Amniotic stem cell (primary cell): ENCODE measurements around the gene CENPL.
A peak's percentile ranks its signal among the peaks of the same experiment; 100 is the strongest.
"Not testable (repeated sequence)": the region's sequence is repeated elsewhere in the genome, so short reads cannot be mapped to it uniquely, and the experiment has no call there.

Experiments used
- DNase-seq: peaks from one replicate; lab custom pipeline; 2025; lab: John Stamatoyannopoulos, UW

CENPL gene

DNA sequence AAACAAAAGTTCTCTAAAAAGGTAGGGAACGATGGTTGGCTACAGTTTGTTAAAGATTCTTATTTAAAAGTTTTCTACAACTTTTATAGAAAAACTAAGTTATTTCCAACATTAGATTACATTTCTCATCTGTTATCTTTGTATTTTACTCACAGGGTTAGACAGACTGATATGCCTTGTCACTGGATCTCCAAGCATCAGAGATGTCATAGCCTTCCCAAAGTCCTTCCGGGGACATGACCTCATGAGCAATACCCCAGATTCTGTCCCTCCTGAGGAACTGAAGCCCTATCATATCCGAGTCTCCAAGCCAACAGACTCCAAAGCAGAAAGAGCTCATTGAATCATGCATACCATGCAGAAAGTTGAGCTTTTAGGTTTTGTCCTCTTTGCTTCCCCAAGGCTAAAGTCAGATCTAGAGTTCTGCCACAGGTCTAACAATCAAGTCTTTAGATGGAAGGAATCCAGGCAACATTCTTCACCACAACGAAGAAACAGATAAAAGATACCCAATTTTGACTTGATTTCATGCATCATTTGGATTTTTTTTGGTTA lies 32.8 kb upstream of the CENPL start:
- DNase-seq = no peak

- DNase-seq = no peak
Measured at GRCh38 chr1:173856903-173857302, 32.2 kb upstream of the CENPL start.

DNA sequence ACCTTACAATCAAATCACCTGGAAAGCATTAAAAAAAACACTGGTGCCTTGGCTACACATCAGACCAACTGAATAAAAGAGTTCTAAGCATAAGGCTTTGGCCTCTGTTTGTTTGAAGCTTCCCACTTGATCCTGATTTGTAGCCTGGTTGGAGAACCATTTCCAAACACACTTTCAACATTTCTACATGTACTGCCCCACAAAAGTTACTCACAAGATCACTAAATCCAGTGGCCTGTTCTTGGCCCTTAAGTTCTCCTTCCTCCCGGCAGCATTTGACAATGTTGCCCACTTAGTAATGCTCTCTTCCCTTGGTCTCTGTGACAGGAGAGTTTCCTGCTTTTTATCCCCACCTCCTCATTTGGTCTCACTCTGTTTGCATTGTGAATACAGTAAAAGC lies 31.3 kb upstream of the CENPL start:
- no peak for DNase-seq

DNA sequence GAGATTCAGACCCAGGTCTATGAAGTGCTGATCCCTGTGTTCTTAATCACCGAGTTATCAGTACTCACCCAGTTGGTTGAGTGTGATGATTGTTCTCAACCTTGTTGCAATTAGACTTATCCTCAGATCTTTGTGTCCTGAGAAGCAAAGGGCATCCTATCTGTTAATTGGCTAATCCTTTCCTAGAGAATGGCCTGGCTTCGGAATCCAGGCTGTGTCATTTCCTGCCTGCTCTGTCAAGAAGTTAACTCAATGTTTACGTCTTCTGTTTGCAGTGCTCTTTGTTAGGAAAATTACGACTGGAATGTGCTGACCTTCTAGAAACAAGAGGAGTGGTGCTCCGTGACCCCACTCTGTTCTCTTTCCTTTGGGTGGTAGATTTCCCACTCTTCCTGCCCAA lies 28.4 kb upstream of the CENPL start:
- no peak for DNase-seq

DNA sequence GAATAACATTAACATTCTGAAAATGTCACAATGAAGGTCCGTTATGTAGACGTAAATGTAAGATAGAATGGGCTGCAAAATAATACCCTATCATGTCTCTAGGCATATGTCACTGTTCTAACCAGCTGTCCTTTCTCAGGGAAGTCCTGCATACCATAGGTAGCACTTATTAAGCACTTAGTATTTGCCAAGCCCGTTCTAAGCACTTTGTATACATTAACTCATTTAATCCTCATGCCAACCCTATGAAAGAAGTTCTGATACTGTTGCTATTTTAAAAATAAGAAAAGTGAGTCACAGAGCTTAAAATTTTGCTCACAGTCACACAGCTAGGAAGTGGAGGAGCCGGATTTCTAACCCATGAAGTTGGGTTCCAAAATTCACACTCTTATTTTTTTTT lies 27.4 kb upstream of the CENPL start:
- no peak for DNase-seq

- DNase-seq = no peak
Measured at GRCh38 chr1:173832748-173833147, 8.1 kb upstream of the CENPL start.

DNA sequence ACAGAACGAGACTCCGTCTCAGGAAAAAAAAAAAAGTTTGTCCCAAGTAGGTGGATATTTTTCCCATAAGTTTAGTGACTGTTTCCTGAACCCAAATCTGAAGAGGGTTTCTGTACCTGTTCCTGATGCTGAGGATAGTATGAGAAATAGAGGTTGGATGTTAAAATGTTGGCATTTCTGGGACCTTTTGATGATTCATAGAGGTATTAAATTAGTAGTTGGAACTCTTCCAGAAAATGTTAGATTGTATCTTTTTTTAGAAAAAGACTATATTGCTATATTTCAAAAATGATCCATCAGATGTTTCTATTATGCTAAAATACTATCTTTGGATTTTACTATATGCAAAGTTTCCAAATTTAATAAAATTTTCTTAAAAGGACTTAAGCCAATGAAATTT lies 2.9 kb upstream of the CENPL start:
- DNase-seq = no peak

DNA sequence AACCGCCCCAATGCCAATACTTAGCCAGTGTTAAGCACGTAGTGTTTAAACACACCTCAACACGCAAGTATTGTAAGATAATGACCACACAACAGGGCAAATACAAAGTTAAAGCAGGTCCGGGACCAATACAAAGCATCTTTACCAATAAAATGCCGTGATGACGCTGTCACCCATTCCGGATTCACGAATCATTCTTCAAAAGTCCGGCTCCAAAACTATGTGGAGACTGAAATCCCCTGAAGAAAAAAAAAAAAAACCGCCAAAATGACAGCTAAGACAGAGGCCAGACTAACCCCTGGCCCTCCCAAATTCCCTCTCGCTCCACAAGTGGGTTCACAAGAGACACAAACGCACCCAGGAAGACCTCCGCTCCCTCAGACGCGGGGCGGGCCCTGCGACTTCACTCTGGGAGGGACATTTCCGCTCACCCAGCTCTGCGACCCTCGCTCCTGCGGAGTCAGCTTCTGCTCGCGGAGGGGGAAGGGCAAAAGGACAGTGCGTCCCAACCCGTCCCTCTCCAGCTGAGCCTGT lies 835 bp downstream of the CENPL start:
- peak; percentile 44 for DNase-seq

- no peak for DNase-seq
Measured at GRCh38 chr1:173821680-173822079, 3.0 kb downstream of the CENPL start.

- no peak for DNase-seq
Measured at GRCh38 chr1:173818459-173818858, 6.2 kb downstream of the CENPL start.

DNA sequence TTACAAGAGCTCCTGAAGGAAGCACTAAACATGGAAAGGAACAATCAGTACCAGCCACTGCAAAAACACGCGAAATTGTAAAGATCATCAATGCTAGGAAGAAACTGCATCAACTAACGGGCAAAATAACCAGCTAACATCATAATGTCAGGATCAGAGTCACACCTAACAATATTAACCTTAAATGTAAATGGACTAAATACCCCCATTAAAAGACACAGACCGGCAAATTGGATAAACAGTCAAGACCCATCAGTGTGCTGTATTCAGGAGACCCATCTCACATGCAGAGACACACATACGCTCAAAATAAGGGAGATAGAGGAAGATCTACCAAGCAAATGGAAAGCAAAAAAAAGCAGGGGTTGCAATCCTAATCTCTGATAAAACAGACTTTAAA lies 11.0 kb downstream of the CENPL start:
- not testable (repeated sequence) for DNase-seq

DNA sequence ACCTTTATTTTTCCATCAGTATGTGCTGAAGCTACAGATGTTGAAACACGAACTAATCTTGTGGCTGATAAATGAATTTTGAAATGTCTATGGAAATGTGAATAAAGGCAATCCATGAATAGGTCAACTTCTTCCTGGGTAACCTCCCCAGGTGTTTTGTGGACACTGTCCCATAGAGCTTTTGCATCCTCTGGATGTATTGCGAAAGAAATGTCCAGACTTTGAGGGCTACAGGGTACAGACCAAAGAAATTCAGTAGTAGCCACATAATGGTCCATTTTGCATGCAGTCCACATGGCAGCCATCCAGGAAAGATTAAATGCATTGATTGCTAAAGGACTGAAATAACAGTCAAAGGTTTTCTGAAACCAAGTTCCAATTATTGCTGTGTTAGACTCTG lies 21.7 kb downstream of the CENPL start:
- no peak for DNase-seq

GRCh38 chr1:173799995-173800394 lies 24.7 kb downstream of the CENPL start:
- not testable (repeated sequence) for DNase-seq

DNA sequence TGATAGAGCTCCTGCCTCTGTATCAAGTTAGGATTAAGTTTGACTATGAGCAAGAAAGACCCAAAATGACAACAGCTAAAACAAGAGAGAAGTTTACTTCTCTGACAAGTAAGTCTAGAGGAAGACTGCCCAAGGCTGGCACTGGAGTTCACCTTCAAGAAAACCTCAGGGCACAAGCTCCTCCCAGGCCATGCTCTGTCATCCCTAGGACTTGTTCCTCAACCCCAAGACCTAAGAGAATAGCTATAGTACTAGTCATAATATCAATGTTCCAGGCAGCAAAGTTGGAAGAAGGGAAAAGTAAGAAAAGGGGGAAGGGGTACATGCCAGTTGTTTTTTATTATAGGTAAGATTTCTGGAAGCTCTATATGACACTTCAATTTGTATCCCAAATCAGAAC lies 26.6 kb downstream of the CENPL start:
- no peak for DNase-seq

- no peak for DNase-seq
Measured at GRCh38 chr1:173789841-173790240, 34.8 kb downstream of the CENPL start.

GRCh38 chr1:173784997-173785396 lies 39.7 kb downstream of the CENPL start:
- no peak for DNase-seq

DNA sequence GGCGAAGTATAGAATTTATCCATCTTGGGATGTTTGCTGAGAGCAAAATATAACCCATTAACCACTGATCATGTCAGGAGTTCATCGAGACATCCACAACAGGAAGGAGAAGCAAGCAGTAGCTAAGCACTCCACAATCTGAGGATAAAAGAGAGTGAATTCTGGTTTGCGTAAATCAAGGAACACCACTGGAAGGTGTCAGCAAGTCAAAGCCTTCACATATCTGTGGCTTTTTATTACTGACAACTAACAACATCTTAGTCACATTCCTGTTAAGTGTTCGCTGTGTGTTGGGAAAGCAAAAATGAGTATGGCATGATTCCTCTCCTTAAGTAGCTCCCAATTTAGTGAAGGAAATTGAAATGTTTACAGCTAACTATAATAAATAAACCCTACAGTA lies 44.7 kb downstream of the CENPL start:
- no peak for DNase-seq

GRCh38 chr1:173775578-173776226 lies 49.0 kb downstream of the CENPL start:
- no peak for DNase-seq

DNA sequence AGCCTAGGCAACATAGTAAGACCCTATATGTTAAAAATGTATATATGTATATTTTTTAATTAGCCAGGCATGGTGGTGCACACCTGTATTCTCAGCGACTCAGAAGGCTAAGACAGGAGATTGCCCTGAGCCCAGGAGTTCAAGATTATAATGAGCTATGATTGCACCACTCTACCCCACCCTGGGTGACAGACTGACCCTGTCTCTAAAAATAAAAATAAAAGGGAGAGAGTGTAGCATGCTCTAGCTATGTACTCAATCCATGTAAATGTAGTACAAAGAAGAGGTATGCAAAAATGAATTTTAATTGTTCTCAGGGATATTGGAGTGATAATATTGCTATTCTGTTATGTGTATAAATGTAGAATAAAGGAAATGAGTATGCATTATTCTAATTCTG lies 53.1 kb downstream of the CENPL start:
- no peak for DNase-seq

DNA sequence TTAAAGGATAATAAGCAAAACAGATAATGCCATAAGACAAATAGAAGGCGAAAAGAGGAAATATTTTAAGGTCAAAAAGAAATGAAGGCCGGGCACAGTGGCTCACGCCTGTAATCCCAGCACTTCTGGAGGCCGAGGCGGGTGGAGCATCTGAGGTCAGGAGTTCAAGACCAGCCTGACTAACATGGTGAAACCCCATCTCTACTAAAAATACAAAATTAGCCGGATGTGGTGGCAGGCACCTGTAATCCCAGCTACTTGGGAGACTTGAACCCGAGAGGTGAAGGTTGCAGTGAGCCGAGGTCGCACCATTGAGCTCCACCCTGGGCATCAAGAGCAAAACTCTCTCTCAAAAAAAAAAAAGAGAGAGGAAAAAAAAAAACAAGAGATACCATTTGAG lies 54.4 kb downstream of the CENPL start:
- not testable (repeated sequence) for DNase-seq

- no peak for DNase-seq
Measured at GRCh38 chr1:173768827-173769226, 55.9 kb downstream of the CENPL start.

DNA sequence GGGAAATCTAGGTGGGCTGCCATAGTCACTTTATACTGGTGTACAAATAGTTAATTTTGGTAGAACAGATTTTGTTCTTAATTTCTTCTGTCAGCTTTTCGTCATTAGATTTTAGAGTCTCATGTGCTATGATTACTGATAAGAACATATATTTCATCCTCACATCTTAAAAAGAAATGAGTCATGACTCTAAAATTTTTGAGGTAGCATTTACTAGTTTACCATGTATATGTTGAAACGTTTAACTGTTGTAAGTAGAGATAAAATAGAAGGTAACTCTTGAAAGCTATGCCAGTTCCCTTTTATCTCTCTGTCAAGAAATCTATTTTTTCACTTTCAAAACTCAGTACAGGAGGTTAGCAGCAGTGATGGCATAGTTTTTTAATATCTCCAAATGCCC lies 56.5 kb downstream of the CENPL start:
- DNase-seq = no peak

GRCh38 chr1:173764331-173764730 lies 60.4 kb downstream of the CENPL start:
- not testable (repeated sequence) for DNase-seq

- no peak for DNase-seq
Measured at GRCh38 chr1:173758980-173759379, 65.7 kb downstream of the CENPL start.
